IMR-90 (cell line): ENCODE measurements around the gene NISCH. TPM values are rescaled to one million over a fixed set of nuclear protein-coding genes. Genes with fewer than 3 reads are reported as not detected.

Source experiments
- ATAC-seq: fragments of 200-7000 bp; cut with Tn5 transposase; 2 replicates; pipeline ENCODE4 v1.9.1; 2020; ENCODE audit warnings: low read depth, mild to moderate bottlenecking, moderate library complexity
- BruUV-seq: library from RNA; stranded (reverse); fragments of 400-500 nt; replicated peaks from 2 replicates; lab custom pipeline; 2021; lab: Mats Ljungman, UMichigan
- CTCF ChIA-PET: fragments of 300-600 bp; formaldehyde crosslinking; extraction: SDS; loops from one replicate; lab custom pipeline; 2021; ENCODE audit warnings: antibody characterized with exemption; lab: Yijun Ruan, JAX
- POLR2A ChIA-PET: fragments of 300-600 bp; sonication (Branson Sonifier 250); formaldehyde crosslinking; loops from one replicate; lab custom pipeline; 2022; ENCODE audit warnings: antibody characterized with exemption; ENCODE audit not compliant: unreplicated experiment; lab: Charles Lee
- DNase-seq: peaks from one replicate; pipeline ENCODE4 v3.0.0; 2013
- H2AFZ ChIP-seq: replicated peaks from 2 replicates; pipeline ENCODE3; 2013; ENCODE audit warnings: low read length, mild to moderate bottlenecking; ENCODE audit not compliant: poor library complexity
- H2AK5ac ChIP-seq: 2 replicates; pipeline ENCODE4 v1.6.1; 2013; ENCODE audit warnings: low read depth, low read length, inconsistent platforms
- H2AK9ac ChIP-seq: replicated peaks from 2 replicates; pipeline ENCODE3; 2013; ENCODE audit warnings: mild to moderate bottlenecking, low read depth, low read length, moderate library complexity; ENCODE audit not compliant: poor library complexity
- H2BK120ac ChIP-seq: 2 replicates; pipeline ENCODE4 v1.6.1; 2013; ENCODE audit warnings: low read depth, low read length, inconsistent platforms
- H2BK15ac ChIP-seq: 3 replicates; pipeline ENCODE4 v1.6.1; 2013; ENCODE audit warnings: low read depth, low read length, inconsistent platforms
- H2BK20ac ChIP-seq: 2 replicates; pipeline ENCODE4 v1.6.1; 2013; ENCODE audit warnings: low read depth, mild to moderate bottlenecking, inconsistent platforms, low read length, moderate library complexity
- H2BK5ac ChIP-seq: 2 replicates; pipeline ENCODE4 v1.6.1; 2013; ENCODE audit warnings: mild to moderate bottlenecking, low read depth, low read length, inconsistent platforms; ENCODE audit not compliant: poor library complexity, severe bottlenecking
- H3K14ac ChIP-seq: replicated peaks from 2 replicates; pipeline ENCODE4 v1.6.1; 2013; ENCODE audit warnings: low read depth, low read length, inconsistent platforms
- H3K18ac ChIP-seq: 2 replicates; pipeline ENCODE4 v1.6.1; 2013; ENCODE audit warnings: low read depth, low read length, control low read depth
- H3K23ac ChIP-seq: 2 replicates; pipeline ENCODE4 v1.6.1; 2013; ENCODE audit warnings: low read depth, low read length, inconsistent platforms
- H3K27ac ChIP-seq: 2 replicates; pipeline ENCODE4 v1.5.1; 2013; ENCODE audit warnings: mild to moderate bottlenecking, control low read depth, low read length; ENCODE audit not compliant: insufficient read depth
- H3K27me3 ChIP-seq: 2 replicates; pipeline ENCODE4 v1.6.1; 2013; ENCODE audit warnings: low read length; ENCODE audit not compliant: control insufficient read depth, insufficient read depth
- H3K36me3 ChIP-seq: 2 replicates; pipeline ENCODE4 v1.6.1; 2013; ENCODE audit warnings: low read length, mixed read lengths; ENCODE audit not compliant: control insufficient read depth, insufficient read depth
- H3K4ac ChIP-seq: 2 replicates; pipeline ENCODE4 v1.6.1; 2013; ENCODE audit warnings: low read depth, low read length, inconsistent platforms
- H3K4me1 ChIP-seq: 2 replicates; pipeline ENCODE4 v1.6.1; 2013; ENCODE audit warnings: low read length, mixed read lengths; ENCODE audit not compliant: control insufficient read depth, insufficient read depth
- H3K4me2 ChIP-seq: 2 replicates; pipeline ENCODE4 v1.6.1; 2013; ENCODE audit warnings: low read depth, mild to moderate bottlenecking, control low read depth, low read length, moderate library complexity
- H3K4me3 ChIP-seq: 2 replicates; pipeline ENCODE4 v1.5.1; 2013; ENCODE audit warnings: low read depth, mild to moderate bottlenecking, control low read depth, low read length, moderate library complexity; ENCODE audit not compliant: insufficient read depth
- H3K56ac ChIP-seq: 2 replicates; pipeline ENCODE4 v1.6.1; 2013; ENCODE audit warnings: low read length, inconsistent platforms; ENCODE audit not compliant: insufficient read depth; ENCODE audit errors: extremely low read depth
- H3K79me1 ChIP-seq, 2 experiments: 2 replicates each; pipeline ENCODE4 v1.6.1; 2013; ENCODE audit warnings: low read length in 2 of 2, inconsistent platforms in 1 of 2, low read depth in 1 of 2
- H3K9ac ChIP-seq: 2 replicates; pipeline ENCODE4 v1.6.1; 2013; ENCODE audit warnings: low read depth, low read length, control low read depth
- H3K9me1 ChIP-seq: 2 replicates; pipeline ENCODE4 v1.6.1; 2013; ENCODE audit warnings: low read length, inconsistent platforms; ENCODE audit not compliant: insufficient read depth
- H3K9me3 ChIP-seq: 2 replicates; pipeline ENCODE4 v1.6.1; 2013; ENCODE audit warnings: low read length; ENCODE audit not compliant: control insufficient read depth, insufficient read depth
- H4K20me1 ChIP-seq: 2 replicates; pipeline ENCODE4 v1.6.1; 2013; ENCODE audit warnings: low read length, inconsistent platforms; ENCODE audit not compliant: insufficient read depth
- H4K5ac ChIP-seq: 2 replicates; pipeline ENCODE4 v1.6.1; 2013; ENCODE audit warnings: mild to moderate bottlenecking, low read depth, low read length, control low read depth
- H4K8ac ChIP-seq, 2 experiments: 2 replicates each; pipeline ENCODE4 v1.6.1; 2013; ENCODE audit warnings: low read depth in 2 of 2, low read length in 2 of 2, control low read depth in 1 of 2, inconsistent platforms in 1 of 2
- H4K91ac ChIP-seq: 2 replicates; pipeline ENCODE4 v1.6.1; 2013; ENCODE audit warnings: low read depth, low read length, inconsistent platforms; ENCODE audit not compliant: insufficient read depth
- BHLHE40 ChIP-seq: fragments of 150-350 bp; IDR thresholded peaks from 2 replicates; pipeline ENCODE4 v1.6.1; 2016; ENCODE audit warnings: mild to moderate bottlenecking, low read depth, low read length
- ELK1 ChIP-seq: fragments of 150-350 bp; IDR thresholded peaks from 2 replicates; pipeline ENCODE4 v1.6.1; 2016; ENCODE audit warnings: low read depth, mild to moderate bottlenecking, low read length, moderate library complexity, borderline replicate concordance
- WGBS, 2 experiments: methylation state at CpG; one replicate each; pipeline versions ENCODE4 v1.1.5 to v1.1.7; 2013; ENCODE audit warnings: missing lambda C conversion rate in 2 of 2; ENCODE audit not compliant: insufficient read length in 1 of 2; ENCODE audit errors: extremely low coverage in 2 of 2; 5-methylcytosine and 5-hydroxymethylcytosine counted together
- dilution Hi-C: fragments of 300-500 bp; cut with HindIII; formaldehyde crosslinking; loops from one replicate; pipeline ENCODE4 v1.14.3; 2018; ENCODE audit warnings: low sequenced_read_pairs; ENCODE audit not compliant: unreplicated experiment
- in situ Hi-C: fragments of 300-500 bp; cut with MboI; formaldehyde crosslinking; loops from 3 replicates; pipeline ENCODE4 v1.14.3; 2019; ENCODE audit warnings: low sequenced_read_pairs, inconsistent platforms, mixed read lengths
- intact Hi-C: fragments of 100-400 bp; cut with micrococcal nuclease; formaldehyde crosslinking; loops from 2 replicates; pipeline ENCODE4 v1.10.0; 2022
- polyA plus RNA-seq, 3 experiments: library from polyadenylated mRNA; depleted of rRNA; stranded (reverse); fragments of >200 nt; gene quantifications; 2 replicates each; pipeline ENCODE4 v1.2.3, GENCODE V29; 2012; ENCODE audit warnings: low replicate concordance in 1 of 3
- total RNA-seq: library from RNA; depleted of rRNA; stranded (reverse); fragments of >200 nt; gene quantifications from 2 replicates; pipeline ENCODE4 v1.2.3, GENCODE V29; 2012

NISCH gene
- total and polyA plus RNA-seq, 2 of the 4 experiments (the other 2 are of a cell fraction) = 36.9 to 86.0 TPM

- Histone ChIP-seq H2BK120ac (no peak overlapping the region), H3K14ac (no peak overlapping the region), H3K36me3 (peaks cover 6% of the 10 kb centered on the region; the same call in 1 of the 2 replicates), H2BK15ac (no peak overlapping the region), H2BK20ac (no peak overlapping the region), H3K4me3 (no peak overlapping the region), H3K27me3 (no peaks in the 10 kb centered on the region), H2BK5ac (no peak overlapping the region), H4K91ac (no peak overlapping the region), H3K9me3 (no peaks in the 10 kb centered on the region), H3K27ac (no peak overlapping the region), H3K18ac (no peak overlapping the region), H4K5ac (no peak overlapping the region), H3K9me1 (peaks cover 19% of the 10 kb centered on the region), H3K23ac (no peak overlapping the region), H3K4me1 (peaks cover 15% of the 10 kb centered on the region), H4K8ac (no peak overlapping the region), H2AFZ (peak overlapping the region; percentile 49), H3K79me1 (peaks cover 17 to 25% of the 10 kb centered on the region in 2 experiments), H3K4ac (no peak overlapping the region), H3K56ac (no peak overlapping the region), H2AK9ac (no peak overlapping the region), H3K9ac (no peak overlapping the region), H3K4me2 (no peak overlapping the region), H2AK5ac (no peak overlapping the region), H4K20me1 (peaks cover 13% of the 10 kb centered on the region)
- ChIA-PET CTCF (no interaction called here), POLR2A (no interaction called here)
- intact Hi-C loops = no loop called here
- dilution Hi-C loops = no loop called here
- 62% methylated on average over 2 of the region's 11 CpGs; no CpG with 5 or more reads in 1 of the 2 experiments for WGBS, 2 experiments
- TF ChIP-seq BHLHE40 (no peak), ELK1 (no peak)
- no TSS peak for BruUV-seq
- in situ Hi-C loops = no loop called here
- ATAC-seq (no peak), DNase-seq (no peak)
These were observed 2.7 kb upstream of the NISCH start for GRCh38 chr3:52452570-52453221.
